ENCODE data around the gene ZNF652. TPM values are rescaled to one million over a fixed set of nuclear protein-coding genes. Genes with fewer than 3 reads are reported as not detected.
"Not testable (repeated sequence)": the region's sequence is repeated elsewhere in the genome, so short reads cannot be mapped to it uniquely, and the experiment has no call there.

ZNF652 gene
- total RNA-seq, 1 experiment from 2014 or later = 13.0 TPM

DNA sequence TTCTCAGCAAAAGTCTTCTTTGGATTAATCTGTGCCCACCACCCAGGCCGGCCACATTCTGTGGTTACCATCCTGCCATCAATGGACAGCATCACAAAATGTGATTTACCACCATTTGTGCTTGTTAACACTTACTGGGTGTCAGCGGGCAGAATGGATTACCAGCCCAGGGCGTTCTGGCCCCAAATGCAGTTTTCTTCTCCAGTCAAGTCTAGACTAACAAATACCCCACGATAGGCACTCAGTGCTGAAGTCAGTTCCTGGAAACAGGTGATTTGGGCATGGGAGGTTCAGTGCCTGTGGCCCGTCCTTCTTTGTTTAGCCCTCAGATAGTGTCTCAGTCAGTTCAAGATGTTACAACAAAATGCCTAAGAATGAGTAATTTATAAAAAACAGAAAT lies 92.7 kb downstream of the ZNF652 start:
- DNase-seq (ENCODE audit: low spot score) = no peak

DNA sequence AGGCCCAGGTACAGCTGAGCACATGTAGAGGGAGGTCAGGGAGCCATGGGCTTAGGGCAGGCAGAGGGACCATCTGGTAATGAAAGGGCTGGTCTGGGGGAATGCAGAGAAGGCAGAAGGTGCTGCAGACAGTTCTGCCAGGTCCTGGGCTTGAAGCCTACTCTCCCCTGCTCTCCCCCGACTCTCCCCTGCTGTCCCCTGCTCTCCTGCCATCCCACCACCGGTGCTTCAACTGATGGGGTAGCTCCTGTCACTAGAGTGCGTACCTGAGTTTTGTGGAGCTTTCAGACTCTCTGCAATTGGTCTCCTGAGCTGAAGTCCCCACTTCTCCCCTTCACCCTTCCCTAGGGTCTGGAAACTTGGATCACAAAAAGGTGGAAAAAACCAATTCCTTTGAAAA lies 94.1 kb downstream of the ZNF652 start:
- DNase-seq (ENCODE audit: low spot score) = no peak

DNA sequence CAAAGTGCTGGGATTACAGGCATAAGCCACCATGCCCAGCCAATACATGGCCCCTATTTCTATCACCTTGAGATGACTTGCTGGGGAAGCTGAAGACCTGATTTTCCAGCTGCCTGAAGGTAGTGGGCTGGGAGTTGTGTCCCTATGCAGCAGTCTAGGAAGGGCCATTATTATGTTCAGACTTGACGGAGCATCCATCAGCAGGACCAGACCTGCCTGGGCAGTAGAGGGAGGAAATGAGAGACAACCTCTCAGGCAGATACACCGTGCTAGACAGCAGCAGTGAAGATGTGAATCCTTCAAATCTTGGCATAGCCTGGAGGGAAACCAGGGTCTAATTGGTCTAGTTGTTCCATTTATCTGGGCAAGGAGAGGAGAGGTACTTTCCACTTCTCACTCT lies 95.8 kb downstream of the ZNF652 start:
- DNase-seq (ENCODE audit: low spot score) = no peak

DNA sequence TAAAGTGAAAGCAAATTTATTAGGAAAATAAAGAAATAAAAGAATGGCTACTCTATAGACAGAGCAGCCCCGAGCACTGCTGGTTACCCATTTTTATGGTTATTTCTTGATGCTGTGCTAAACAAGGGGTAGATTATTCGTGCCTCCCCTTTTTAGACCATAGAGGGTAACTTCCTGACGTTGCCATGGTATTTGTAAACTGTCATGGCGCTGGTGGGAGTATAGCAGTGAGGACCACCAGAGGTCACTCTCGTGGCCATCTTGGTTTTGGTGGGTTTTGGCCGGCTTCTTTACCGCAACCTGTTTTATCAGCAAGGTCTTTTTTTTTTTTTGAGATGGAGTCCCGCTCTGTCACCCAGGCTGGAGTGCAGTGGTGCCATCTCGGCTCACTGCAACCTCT lies 100.5 kb downstream of the ZNF652 start:
- DNase-seq (ENCODE audit: low spot score) = not testable (repeated sequence)

DNA sequence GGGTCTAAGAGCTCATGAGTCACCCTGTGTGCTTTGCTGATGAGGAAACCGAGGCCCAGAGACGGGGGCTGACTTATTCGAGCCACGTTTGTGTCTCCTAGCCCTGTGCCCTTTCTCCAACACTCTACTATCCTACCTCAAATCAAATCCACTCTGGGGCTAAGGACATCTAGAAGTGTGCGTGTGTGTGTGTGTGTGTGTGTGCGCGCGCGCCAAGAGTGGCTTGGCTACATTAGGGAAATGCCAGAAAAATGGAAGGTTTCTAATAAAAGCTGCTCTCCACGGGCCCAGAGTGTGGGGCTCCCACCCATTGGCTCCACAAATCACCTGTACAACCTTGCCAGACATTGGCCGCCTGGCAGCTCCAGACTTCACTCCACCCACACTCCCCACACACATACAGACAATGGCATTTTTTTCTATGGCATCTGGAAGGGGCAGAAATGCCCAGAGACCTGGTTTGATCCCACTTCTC lies 101.2 kb downstream of the ZNF652 start:
- no peak for DNase-seq (ENCODE audit: low spot score)

GRCh38 chr17:49260011-49260816 lies 101.8 kb downstream of the ZNF652 start:
- DNase-seq (ENCODE audit: low spot score) = no peak

GRCh38 chr17:49259663-49260010 lies 102.4 kb downstream of the ZNF652 start:
- no peak for DNase-seq (ENCODE audit: low spot score)

GRCh38 chr17:49258394-49258793 lies 103.7 kb downstream of the ZNF652 start:
- no peak for DNase-seq (ENCODE audit: low spot score)

- DNase-seq (ENCODE audit: low spot score) = no peak
These were observed 106.9 kb downstream of the ZNF652 start for GRCh38 chr17:49255125-49255524.

GRCh38 chr17:49254066-49254465 lies 108.0 kb downstream of the ZNF652 start:
- DNase-seq (ENCODE audit: low spot score) = no peak

DNA sequence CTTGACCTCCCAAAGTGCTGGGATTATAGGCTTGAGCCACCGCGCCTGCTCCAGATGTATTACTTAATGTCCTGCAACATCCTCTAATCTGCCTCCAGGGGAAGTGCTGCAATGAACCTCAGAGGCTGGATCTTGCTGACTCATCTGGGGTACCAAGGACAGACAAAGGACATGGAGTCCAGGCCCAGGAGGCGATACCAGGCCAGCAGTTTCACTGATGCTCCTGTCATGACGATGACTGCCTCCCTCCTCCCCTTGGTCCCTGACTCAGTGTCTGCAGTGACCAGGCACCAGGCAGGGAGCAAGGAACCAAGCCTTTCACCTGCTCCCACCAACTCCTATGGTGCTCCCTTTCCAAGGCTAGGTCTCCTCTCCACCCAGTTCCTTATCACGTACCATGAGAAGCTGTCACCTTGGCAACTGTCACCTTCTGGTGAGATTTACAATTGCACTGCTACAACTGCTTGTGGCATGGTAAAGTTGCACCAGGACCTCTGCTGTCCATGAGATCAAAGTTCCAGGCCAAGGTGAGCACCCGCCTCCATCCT lies 109.8 kb downstream of the ZNF652 start:
- peak; percentile 25 for DNase-seq (ENCODE audit: low spot score)

DNA sequence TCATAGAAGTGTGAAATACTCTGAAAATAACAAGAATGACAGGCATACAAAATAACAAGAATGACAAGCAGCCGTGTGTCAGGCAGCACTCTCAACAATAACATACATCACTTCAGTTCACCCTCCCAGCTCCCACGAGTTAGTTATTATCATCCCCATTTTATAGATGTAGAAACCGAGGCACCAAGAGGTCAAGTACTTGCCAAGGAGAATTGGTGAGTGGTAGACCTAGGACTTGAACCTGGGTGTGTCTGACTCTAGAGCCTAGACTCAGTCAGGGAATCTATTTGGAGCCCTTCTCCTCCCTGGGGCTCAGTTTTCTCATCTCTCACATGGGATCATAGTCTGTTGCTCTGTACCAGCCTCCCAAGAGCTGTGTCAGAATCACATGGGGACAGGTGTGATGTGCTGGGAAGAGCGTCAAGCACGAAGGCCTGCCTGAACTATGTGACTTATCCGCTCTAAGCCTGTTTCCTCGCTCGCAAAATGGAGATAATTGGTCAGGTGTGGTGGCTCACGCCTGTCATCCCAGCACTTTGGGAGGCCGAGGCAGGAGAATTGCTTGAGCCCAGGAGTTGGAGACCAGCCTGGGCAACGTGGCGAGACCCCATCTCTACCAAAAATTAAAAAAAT lies 112.0 kb downstream of the ZNF652 start:
- no peak for DNase-seq (ENCODE audit: low spot score)

- no peak for DNase-seq (ENCODE audit: low spot score)
These were observed 112.7 kb downstream of the ZNF652 start for GRCh38 chr17:49249292-49249794.

DNA sequence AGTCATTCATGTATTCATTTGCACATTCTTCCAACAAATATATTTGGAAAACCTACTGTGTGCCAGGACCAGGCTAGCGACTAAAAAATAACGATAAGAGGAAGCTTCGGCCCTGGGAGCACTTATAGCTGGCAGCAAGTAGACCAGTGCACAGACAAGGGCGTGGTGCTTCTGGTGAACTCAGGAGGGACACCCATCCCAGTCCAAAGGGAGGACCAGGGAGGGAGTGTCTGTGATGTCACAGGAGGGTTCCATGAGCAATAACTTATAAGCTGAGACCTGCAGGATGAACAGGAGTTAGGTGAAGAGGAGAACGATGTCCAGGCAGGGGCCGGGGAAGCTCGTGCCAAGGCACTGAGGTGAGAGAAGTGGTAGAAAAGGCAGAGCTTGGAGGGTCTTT lies 114.1 kb downstream of the ZNF652 start:
- no peak for DNase-seq (ENCODE audit: low spot score)

GRCh38 chr17:49244839-49245238 lies 117.2 kb downstream of the ZNF652 start:
- DNase-seq (ENCODE audit: low spot score) = no peak

Small RNAs within 50 kb of the gene (small RNA-seq; reads per million reads assigned to genes)
- gene MIR6129 = not detected

Other genes with a start within 250 kb of the ZNF652 start
- 0.18 TPM in 1 of 2 replicates, not detected in the other for gene B4GALNT2, start 229.5 kb downstream of the ZNF652 start, total RNA-seq (2014; rRNA removed; shearing (Covaris generic))
- not detected in 2 replicates for gene GNGT2, start 151.7 kb downstream of the ZNF652 start, total RNA-seq (2014; rRNA removed; shearing (Covaris generic))
- gene ABI3, start 151.5 kb downstream of the ZNF652 start, total RNA-seq (2014; rRNA removed; shearing (Covaris generic)) = not detected in 2 replicates
- gene PHOSPHO1, start 131.5 kb downstream of the ZNF652 start, total RNA-seq (2014; rRNA removed; shearing (Covaris generic)) = not detected in 2 replicates
- 421 and 434 TPM in 2 replicates for gene PHB1, start 52.6 kb upstream of the ZNF652 start, total RNA-seq (2014; rRNA removed; shearing (Covaris generic))
- 0.05 TPM in 1 of 2 replicates, not detected in the other for gene NGFR, start 133.0 kb upstream of the ZNF652 start, total RNA-seq (2014; rRNA removed; shearing (Covaris generic))
- not detected in 2 replicates for gene NXPH3, start 213.6 kb upstream of the ZNF652 start, total RNA-seq (2014; rRNA removed; shearing (Covaris generic))